Measurements from ENCODE around the gene SEMG1.
A peak's percentile ranks its signal among the peaks of the same experiment; 100 is the strongest.

SEMG1 gene

GRCh38 chr20:45223136-45223535 lies 16.3 kb downstream of the SEMG1 start:
- DNase-seq (ENCODE audit: low read depth), result no peak

- no peak for DNase-seq (ENCODE audit: low read depth)
Measured at GRCh38 chr20:45226287-45226686, 19.5 kb downstream of the SEMG1 start.

GRCh38 chr20:45229264-45230056 lies 22.6 kb downstream of the SEMG1 start:
- DNase-seq (ENCODE audit: low read depth), result peak; percentile 24

DNA sequence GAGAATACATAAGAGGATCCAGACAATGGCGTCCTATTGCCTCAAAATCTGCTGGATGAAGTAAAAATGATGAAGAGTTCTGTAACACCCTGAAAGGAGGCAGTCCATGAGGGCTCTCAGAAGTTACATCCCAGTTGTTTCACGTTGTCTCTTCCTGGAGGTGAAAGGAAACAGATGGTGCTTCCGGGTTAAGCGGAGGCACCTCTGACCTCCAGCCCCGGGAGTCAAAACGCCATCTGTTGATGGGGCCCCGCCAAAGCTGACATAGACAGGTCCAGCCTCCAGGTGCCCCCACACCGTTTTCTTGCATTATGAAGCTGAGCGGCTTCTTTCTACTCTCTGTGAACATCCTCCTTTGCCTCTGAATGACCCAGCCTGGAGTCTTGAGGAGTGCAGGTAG lies 23.8 kb downstream of the SEMG1 start:
- DNase-seq (ENCODE audit: low read depth), result no peak

DNA sequence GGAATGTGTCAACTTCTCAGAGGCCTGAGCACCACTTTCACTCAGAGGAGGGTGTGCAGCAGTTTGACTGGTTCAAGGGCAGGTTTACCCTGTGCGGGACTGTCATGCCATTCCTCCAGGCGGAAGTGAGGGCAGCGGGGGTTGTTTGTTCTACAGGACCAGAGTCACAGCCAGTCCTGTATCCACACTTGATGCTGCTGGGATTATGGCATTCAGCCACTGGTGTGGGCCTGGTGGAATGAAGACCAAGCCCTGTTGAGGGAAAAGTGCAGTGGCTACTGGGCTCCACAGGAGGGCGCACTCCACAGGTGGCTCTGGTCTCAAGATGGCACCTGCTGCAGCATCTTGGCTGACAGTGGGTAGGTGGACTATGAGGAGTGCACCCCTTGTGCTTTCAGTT lies 29.2 kb downstream of the SEMG1 start:
- no peak for DNase-seq (ENCODE audit: low read depth)

DNA sequence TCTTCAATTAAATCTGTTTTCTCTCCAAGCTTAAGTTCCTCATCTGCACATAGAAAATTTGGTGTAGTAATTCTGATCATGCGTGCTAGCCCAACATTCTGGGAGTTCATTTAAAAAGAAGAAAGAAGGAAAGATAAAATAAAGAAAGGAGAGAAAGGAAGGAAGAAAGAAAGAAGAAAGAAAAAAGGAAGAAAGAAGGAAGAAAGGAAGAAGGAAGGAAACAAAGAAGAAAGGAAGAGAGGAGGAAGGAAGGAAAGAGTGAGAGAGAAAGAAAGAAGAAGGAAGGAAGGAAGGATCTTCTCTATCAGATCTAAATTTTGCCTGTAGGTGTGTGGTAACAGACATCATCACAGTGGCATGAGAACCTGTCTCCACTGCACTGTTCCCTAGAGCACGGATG lies 31.3 kb downstream of the SEMG1 start:
- no peak for DNase-seq (ENCODE audit: low read depth)

DNA sequence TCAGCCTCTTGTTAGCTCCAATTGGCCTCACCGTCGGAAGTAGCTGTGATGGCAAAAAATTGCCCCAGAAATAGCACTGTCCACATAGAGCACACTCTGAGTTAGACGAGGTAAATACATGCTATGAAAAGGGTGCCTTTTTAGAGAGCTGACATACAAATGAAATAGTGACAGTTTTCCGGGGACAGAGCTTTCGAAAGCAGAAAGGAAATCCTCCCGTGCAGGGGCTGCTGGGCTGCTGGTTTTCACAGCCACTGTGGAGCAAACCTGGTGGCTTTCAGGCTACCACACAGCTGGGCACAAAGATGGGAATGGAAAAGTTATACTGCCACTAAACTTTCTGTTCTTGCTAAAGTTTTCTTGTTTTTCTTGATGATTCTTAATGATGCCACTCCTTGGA lies 39.3 kb downstream of the SEMG1 start:
- no peak for DNase-seq (ENCODE audit: low read depth)

GRCh38 chr20:45247865-45248264 lies 41.0 kb downstream of the SEMG1 start:
- DNase-seq (ENCODE audit: low read depth), result no peak

- no peak for DNase-seq (ENCODE audit: low read depth)
Measured at GRCh38 chr20:45248609-45249008, 41.8 kb downstream of the SEMG1 start.

DNA sequence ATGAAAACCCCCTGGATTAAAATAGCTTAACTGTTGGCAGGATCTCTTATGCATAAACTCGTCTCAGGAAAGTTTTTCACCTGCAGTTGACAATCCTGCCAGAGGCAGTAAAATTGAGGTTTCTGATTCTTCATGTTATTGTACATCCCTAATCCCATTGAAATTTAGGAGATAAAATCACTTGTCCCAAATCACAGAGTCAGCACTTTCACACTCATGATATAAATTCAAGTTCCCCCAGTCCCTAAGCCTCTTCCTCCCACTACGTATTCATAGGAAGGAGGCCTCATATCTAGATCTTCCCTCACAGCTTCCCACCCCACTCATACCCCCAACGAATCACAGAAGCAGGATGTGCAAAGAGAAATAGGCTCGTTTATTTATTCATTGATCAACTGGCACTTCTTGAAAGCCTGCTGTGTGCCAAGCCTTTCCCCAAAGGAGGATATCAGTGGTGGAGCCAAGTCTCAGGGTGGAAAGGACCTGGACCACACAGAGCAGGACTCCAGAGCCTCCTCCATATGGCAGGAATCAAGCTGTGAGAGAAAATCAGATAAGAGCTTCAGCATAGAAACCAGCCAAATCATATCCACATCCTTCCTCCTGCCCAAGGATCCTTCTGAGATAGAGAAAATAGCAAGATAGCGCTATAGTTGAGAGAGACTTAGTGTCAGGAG lies 45.2 kb downstream of the SEMG1 start:
- no peak for DNase-seq (ENCODE audit: low read depth)

DNA sequence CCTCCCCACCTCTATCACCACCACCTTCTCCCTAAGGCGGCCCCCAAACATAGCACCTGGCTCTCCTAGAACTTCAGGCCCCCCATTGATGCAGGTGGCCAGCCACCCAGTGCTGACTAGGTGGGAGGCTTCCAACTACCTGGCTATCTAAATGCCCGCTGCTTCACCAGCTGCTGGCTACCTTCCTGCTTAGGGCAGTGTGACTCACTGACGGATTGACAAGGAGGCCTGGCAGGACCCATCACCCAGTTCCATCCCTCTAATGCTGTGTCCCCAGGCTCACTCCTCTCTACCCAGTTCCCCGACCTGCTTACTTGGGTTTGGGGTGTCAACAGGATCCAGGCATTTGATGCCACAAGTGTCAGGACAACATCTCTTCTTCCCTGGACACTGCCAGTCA lies 46.4 kb downstream of the SEMG1 start:
- no peak for DNase-seq (ENCODE audit: low read depth)

GRCh38 chr20:45254383-45255262 lies 47.8 kb downstream of the SEMG1 start, which contains the start of gene SLPI:
Gene SLPI, minus strand, starts transcription at chr20:45254564. Its CDS starts 21 bp downstream, at chr20:45254543.
- no peak for DNase-seq (ENCODE audit: low read depth)

- DNase-seq (ENCODE audit: low read depth), result no peak
Measured at GRCh38 chr20:45257161-45257560, 50.3 kb downstream of the SEMG1 start.

GRCh38 chr20:45257711-45258110 lies 50.9 kb downstream of the SEMG1 start:
- no peak for DNase-seq (ENCODE audit: low read depth)

DNA sequence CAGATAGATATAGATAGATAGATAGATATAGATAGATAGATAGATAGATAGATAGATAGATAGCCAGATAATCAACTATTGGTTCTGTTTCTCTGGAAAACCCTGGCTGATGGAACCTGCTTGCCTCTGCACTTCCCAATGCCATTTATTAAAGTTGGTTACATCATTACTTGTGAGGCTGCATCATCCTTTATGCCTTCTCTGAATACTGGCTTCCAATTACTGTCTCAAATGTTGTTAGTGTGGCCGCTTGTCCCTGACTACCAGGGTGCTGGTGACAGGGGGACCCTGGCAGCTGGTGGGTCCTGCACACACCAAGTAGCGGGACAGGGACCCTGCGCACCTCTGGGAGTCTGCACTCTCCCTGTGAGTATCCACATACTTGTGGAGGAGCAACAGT lies 51.4 kb downstream of the SEMG1 start:
- DNase-seq (ENCODE audit: low read depth), result no peak

GRCh38 chr20:45258664-45259063 lies 51.8 kb downstream of the SEMG1 start:
- no peak for DNase-seq (ENCODE audit: low read depth)

All from HS-27A (cell line).